Mesenchymal stem cell (in vitro differentiated cells and primary cell): Measurements from ENCODE around the gene TNFRSF4.

Experiments used
- DNase-seq: peaks from one replicate; pipeline ENCODE4 v3.0.0-alpha.2; 2013
- H2AFZ ChIP-seq: one replicate; pipeline ENCODE4 v1.6.1; 2013; ENCODE audit warnings: low read depth, mild to moderate bottlenecking, control low read depth, inconsistent platforms, low read length, moderate library complexity
- H2AK5ac ChIP-seq: 2 replicates; pipeline ENCODE4 v1.6.1; 2013; ENCODE audit warnings: low read length, moderate library complexity, mild to moderate bottlenecking, inconsistent platforms; ENCODE audit not compliant: severe bottlenecking
- H2BK120ac ChIP-seq: one replicate; pipeline ENCODE4 v1.6.1; 2013; ENCODE audit warnings: low read depth, mild to moderate bottlenecking, inconsistent platforms, low read length, moderate library complexity
- H2BK12ac ChIP-seq, 2 experiments: one replicate each; pipeline ENCODE4 v1.6.1; 2013; ENCODE audit warnings: inconsistent platforms in 2 of 2, low read length in 2 of 2, mild to moderate bottlenecking in 2 of 2, moderate library complexity in 2 of 2, control low read depth in 1 of 2
- H2BK15ac ChIP-seq: one replicate; pipeline ENCODE4 v1.6.1; 2013; ENCODE audit warnings: mild to moderate bottlenecking, low read depth, inconsistent platforms; ENCODE audit not compliant: poor library complexity, severe bottlenecking
- H2BK5ac ChIP-seq: 2 replicates; pipeline ENCODE4 v1.6.1; 2013; ENCODE audit warnings: low read depth, mild to moderate bottlenecking, low read length, control low read depth, inconsistent platforms; ENCODE audit not compliant: poor library complexity, severe bottlenecking
- H3K14ac ChIP-seq, 2 experiments: one replicate each; pipeline ENCODE4 v1.6.1; 2013; ENCODE audit warnings: inconsistent platforms in 2 of 2, low read length in 2 of 2, control low read depth in 1 of 2, mild to moderate bottlenecking in 1 of 2, moderate library complexity in 1 of 2
- H3K18ac ChIP-seq, 2 experiments: one replicate each; pipeline ENCODE4 v1.6.1; 2013; ENCODE audit warnings: inconsistent platforms in 2 of 2, low read length in 2 of 2, control low read depth in 1 of 2, low read depth in 1 of 2, mild to moderate bottlenecking in 1 of 2
- H3K23ac ChIP-seq, 2 experiments: one replicate each; pipeline ENCODE4 v1.6.1; 2013; ENCODE audit warnings: inconsistent platforms in 2 of 2, low read length in 2 of 2, mild to moderate bottlenecking in 2 of 2, moderate library complexity in 2 of 2, control low read depth in 1 of 2
- H3K27ac ChIP-seq: 2 replicates; pipeline ENCODE4 v1.5.1; 2013; ENCODE audit warnings: mild to moderate bottlenecking, moderate library complexity, low read length, control low read depth, inconsistent platforms; ENCODE audit not compliant: poor library complexity, severe bottlenecking
- H3K27me3 ChIP-seq, 2 experiments: 2 replicates each; pipeline versions ENCODE4 v1.6.1 to v1.7.0; 2013; ENCODE audit warnings: low read length in 2 of 2, mild to moderate bottlenecking in 2 of 2, moderate library complexity in 2 of 2, control low read depth in 1 of 2, inconsistent platforms in 1 of 2; ENCODE audit not compliant: control insufficient read depth in 1 of 2, insufficient read depth in 1 of 2
- H3K36me3 ChIP-seq, 2 experiments: 2 replicates each; pipeline versions ENCODE4 v1.6.1 to v1.7.0; 2013; ENCODE audit warnings: low read length in 2 of 2, control low read depth in 1 of 2, inconsistent platforms in 1 of 2, low read depth in 1 of 2, mild to moderate bottlenecking in 1 of 2; ENCODE audit not compliant: insufficient read depth in 2 of 2, control insufficient read depth in 1 of 2
- H3K4ac ChIP-seq, 2 experiments: one replicate each; pipeline ENCODE4 v1.6.1; 2013; ENCODE audit warnings: inconsistent platforms in 2 of 2, low read length in 2 of 2, mild to moderate bottlenecking in 2 of 2, moderate library complexity in 2 of 2, control low read depth in 1 of 2, low read depth in 1 of 2
- H3K4me1 ChIP-seq: 2 replicates; pipeline ENCODE4 v1.6.1; 2013; ENCODE audit warnings: low read depth, low read length, control low read depth; ENCODE audit not compliant: control insufficient read depth, insufficient read depth
- H3K4me2 ChIP-seq: 2 replicates; pipeline ENCODE4 v1.6.1; 2013; ENCODE audit warnings: low read length, mild to moderate bottlenecking, inconsistent platforms; ENCODE audit not compliant: poor library complexity, severe bottlenecking
- H3K4me3 ChIP-seq, 2 experiments: 2 replicates each; pipeline versions ENCODE4 v1.5.1 to v1.7.0; 2013; ENCODE audit warnings: low read length in 2 of 2, mild to moderate bottlenecking in 2 of 2, control low read depth in 1 of 2, low read depth in 1 of 2; ENCODE audit not compliant: insufficient read depth in 1 of 2
- H3K79me1 ChIP-seq: replicated peaks from 2 replicates; pipeline ENCODE4 v1.6.1; 2013; ENCODE audit warnings: mild to moderate bottlenecking, control low read depth, low read length, inconsistent platforms; ENCODE audit not compliant: poor library complexity, severe bottlenecking
- H3K9ac ChIP-seq: 2 replicates; pipeline ENCODE4 v1.7.0; 2013; ENCODE audit warnings: mild to moderate bottlenecking, low read length, moderate library complexity
- H3K9me3 ChIP-seq: 2 replicates; pipeline ENCODE4 v1.7.0; 2013; ENCODE audit warnings: mild to moderate bottlenecking, low read length; ENCODE audit not compliant: control insufficient read depth
- H4K8ac ChIP-seq: one replicate; pipeline ENCODE4 v1.6.1; 2013; ENCODE audit warnings: inconsistent platforms, mild to moderate bottlenecking, low read length, moderate library complexity
- H4K91ac ChIP-seq: one replicate; pipeline ENCODE4 v1.6.1; 2013; ENCODE audit warnings: mild to moderate bottlenecking, low read length, inconsistent platforms
- WGBS: methylation state at CpG from one replicate; pipeline ENCODE4 v1.1.7; 2013; ENCODE audit warnings: mixed read lengths; 5-methylcytosine and 5-hydroxymethylcytosine counted together

The TNFRSF4 gene

DNA sequence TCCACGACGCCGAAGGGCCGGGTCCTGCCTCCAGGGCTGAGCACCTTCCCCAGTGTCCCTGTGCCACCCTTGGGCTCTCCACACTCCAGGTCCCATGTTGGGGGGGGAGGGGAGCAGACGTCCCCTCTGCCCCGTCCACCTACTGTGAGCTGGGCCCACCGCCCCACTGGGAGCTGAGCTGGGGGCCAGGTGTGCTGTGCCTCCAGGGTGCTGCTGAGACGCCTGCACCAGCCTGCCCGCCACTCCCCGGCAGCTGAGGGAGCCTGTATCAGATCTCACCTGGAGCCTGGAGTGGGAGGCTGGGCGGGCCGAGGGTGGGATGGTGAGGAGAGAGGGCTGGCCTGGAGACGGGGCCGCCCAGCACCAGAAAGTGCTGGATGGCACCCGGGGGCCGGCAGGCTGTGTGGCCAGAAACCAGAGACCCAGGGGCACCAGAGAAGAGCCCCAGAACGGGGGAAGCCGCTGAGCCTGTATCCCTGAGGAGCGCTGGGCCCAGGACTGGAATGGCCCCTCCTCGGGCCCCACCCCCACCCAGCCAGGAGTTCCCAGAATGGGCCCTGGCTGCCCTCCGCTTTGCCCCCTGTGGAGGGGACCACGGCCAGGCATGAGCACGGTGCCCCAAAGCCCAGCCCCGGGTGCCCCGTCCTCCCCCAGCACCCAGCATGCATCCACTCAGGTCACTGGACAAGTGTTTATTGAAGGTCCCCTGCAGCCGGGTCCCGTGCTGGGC is 11.0 kb downstream of the TNFRSF4 start:
- H3K18ac ChIP-seq: no peak overlapping the region
- H3K4ac ChIP-seq: no peak overlapping the region
- H3K27ac ChIP-seq: no peak overlapping the region
- H2BK12ac ChIP-seq: no peak overlapping the region
- peaks cover 0 to 71% of the 10 kb centered on the region in 2 experiments for H3K27me3 ChIP-seq
- peaks cover 68% of the 10 kb centered on the region for H3K4me1 ChIP-seq
- H3K4me2 ChIP-seq: no peak overlapping the region
- 81% methylated on average over 27 of the region's 27 CpGs for WGBS
- no peak overlapping the region for H4K8ac ChIP-seq
- H2AK5ac ChIP-seq: no peak overlapping the region
- H3K14ac ChIP-seq: no peak overlapping the region
- H3K23ac ChIP-seq: peak overlapping the region in 1 of 2 experiments; percentile 84
- H3K9ac ChIP-seq: no peak overlapping the region
- H3K9me3 ChIP-seq: no peaks in the 10 kb centered on the region
- H2BK15ac ChIP-seq: no peak overlapping the region
- H2BK120ac ChIP-seq: no peak overlapping the region
- H2BK5ac ChIP-seq: no peak overlapping the region
- no peaks in the 10 kb centered on the region for H3K36me3 ChIP-seq
- DNase-seq: no peak
- no peak overlapping the region for H2AFZ ChIP-seq
- no peak overlapping the region for H3K4me3 ChIP-seq
- H4K91ac ChIP-seq: no peak overlapping the region
- no peaks in the 10 kb centered on the region for H3K79me1 ChIP-seq

DNA sequence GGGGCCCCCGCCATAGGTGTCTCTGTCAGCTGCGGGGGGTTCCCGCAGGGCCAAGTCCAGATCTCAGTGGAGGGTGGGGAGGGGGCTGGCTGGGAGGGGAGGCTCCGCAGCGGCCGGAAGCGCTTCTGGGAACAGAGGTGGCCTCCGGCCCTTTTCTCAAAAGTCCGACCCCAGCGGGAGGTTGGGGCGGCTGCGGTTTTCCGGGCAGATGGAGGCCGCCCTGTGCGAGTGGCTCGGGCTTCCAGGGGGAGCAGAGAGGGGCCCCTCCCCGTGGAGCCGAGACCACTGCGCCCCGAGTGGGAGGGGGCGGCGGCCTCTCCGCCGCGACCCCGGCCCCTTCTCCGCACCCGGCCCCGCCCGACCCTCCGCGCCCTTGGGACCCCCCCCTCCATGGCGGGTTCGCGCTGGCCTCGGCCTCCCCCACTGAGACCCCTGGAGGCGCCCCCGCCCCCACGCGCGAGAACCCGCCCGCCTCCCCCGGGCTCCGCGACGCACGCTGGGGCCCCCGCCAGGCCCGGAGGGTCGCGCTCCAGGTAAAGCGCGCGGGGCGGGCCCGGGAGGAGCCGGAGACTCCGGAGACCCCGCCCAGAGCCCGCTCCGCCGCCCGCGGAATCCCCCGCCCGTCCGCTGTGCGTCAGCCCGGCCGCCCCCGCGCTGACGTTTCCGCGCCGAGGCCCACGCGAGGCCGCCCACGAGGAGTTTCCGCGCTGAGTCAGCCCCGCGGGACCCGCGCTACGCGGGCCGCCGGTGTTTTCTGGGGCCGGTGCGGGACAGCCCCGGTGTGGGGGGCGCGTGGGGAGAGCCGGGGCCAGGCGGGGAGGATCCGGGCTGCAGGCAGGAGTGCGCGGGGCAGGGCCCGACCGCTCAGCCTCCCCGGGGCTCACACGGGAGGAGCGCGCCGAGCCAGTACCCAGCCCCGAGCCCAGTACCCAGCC is 12.8 kb downstream of the TNFRSF4 start:
- Histone ChIP-seq H3K9me3 (no peaks in the 10 kb centered on the region), H3K27me3 (peaks cover 0 to 56% of the 10 kb centered on the region in 2 experiments), H3K4ac (no peak overlapping the region), H3K4me2 (peak overlapping the region; percentile 93), H2BK5ac (no peak overlapping the region), H4K8ac (peak overlapping the region; percentile 62), H3K27ac (no peak overlapping the region), H3K14ac (no peak overlapping the region), H2BK15ac (peak overlapping the region; percentile 89), H3K23ac (no peak overlapping the region), H3K9ac (no peak overlapping the region), H2BK12ac (no peak overlapping the region), H4K91ac (no peak overlapping the region), H3K18ac (peak overlapping the region; percentile 28 to 76), H3K4me1 (peaks cover 56% of the 10 kb centered on the region), H2AK5ac (no peak overlapping the region), H3K79me1 (no peaks in the 10 kb centered on the region), H2AFZ (peak overlapping the region; percentile 56), H3K36me3 (no peaks in the 10 kb centered on the region), H3K4me3 (peak overlapping the region in 1 of 2 experiments; percentile 49), H2BK120ac (peak overlapping the region; percentile 38)
- 16% methylated on average over 8 of the region's 109 CpGs for WGBS
- peak; percentile 51 for DNase-seq

DNA sequence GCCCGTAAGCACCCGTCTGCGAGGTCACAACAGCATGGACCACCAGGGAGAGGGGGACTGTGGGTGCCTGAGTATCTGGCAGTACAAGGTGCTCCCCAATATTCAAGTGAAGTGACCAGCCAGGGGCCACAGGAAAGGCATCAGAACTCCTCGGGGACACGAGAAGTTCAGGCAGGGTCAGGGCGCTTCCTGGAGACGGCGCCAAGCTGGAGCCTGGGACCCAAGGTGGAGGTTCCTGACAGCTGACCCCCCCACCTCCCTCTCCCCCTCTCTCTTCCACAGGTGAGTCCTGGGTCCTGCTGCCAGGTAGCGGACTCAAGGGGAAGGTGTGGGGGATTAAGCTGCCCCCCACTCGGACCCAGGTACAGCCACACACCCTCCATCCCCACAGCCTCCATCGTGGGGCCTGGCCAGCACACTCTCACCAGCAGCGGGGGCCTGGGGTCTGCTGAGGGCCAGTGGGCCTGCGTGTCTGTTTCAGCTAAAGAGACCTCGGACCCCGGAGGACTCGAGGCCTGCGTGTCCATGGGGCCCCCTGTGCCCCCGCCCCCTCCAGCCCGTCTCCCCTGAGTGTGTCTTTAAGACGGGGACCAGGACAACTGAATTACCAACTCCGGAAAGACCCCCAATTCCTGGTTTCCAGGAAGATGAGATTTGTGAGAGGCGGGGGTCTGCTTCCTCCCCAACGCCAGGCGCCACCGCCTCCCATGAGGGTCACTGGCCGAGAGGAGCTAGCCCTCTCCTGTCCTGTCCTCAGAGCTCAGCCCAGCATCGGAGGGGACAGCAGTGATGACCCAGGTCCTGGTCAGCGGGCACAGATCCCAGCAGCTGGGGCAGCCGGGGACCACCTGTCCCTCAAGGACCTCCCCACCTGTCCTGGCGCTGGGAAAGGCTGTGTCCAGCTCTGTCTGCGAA is 13.7 kb downstream of the TNFRSF4 start:
- no peak overlapping the region for H2BK120ac ChIP-seq
- H3K23ac ChIP-seq: no peak overlapping the region
- H3K9ac ChIP-seq: no peak overlapping the region
- H3K18ac ChIP-seq: no peak overlapping the region
- H3K14ac ChIP-seq: no peak overlapping the region
- no peaks in the 10 kb centered on the region for H3K36me3 ChIP-seq
- WGBS: 88% methylated on average over 30 of the region's 31 CpGs
- peaks cover 0 to 47% of the 10 kb centered on the region in 2 experiments for H3K27me3 ChIP-seq
- no peak overlapping the region for H2BK12ac ChIP-seq
- no peaks in the 10 kb centered on the region for H3K79me1 ChIP-seq
- no peak overlapping the region for H2AK5ac ChIP-seq
- H3K4me3 ChIP-seq: no peak overlapping the region
- no peak overlapping the region for H4K91ac ChIP-seq
- H3K4me2 ChIP-seq: no peak overlapping the region
- no peak overlapping the region for H2BK15ac ChIP-seq
- no peak overlapping the region for H2AFZ ChIP-seq
- no peak for DNase-seq
- H3K4ac ChIP-seq: no peak overlapping the region
- H3K9me3 ChIP-seq: no peaks in the 10 kb centered on the region
- no peak overlapping the region for H3K27ac ChIP-seq
- peaks cover 46% of the 10 kb centered on the region for H3K4me1 ChIP-seq
- H4K8ac ChIP-seq: no peak overlapping the region
- H2BK5ac ChIP-seq: no peak overlapping the region
